ENCODE results near the gene ACTR6. TPM values are rescaled to one million over a fixed set of nuclear protein-coding genes. Genes with fewer than 3 reads are reported as not detected.
"Not testable (repeated sequence)": the region's sequence is repeated elsewhere in the genome, so short reads cannot be mapped to it uniquely, and the experiment has no call there.

Gene ACTR6
- total RNA-seq, 2 donors from 2014 or later: 10.3 to 32.6 TPM

DNA sequence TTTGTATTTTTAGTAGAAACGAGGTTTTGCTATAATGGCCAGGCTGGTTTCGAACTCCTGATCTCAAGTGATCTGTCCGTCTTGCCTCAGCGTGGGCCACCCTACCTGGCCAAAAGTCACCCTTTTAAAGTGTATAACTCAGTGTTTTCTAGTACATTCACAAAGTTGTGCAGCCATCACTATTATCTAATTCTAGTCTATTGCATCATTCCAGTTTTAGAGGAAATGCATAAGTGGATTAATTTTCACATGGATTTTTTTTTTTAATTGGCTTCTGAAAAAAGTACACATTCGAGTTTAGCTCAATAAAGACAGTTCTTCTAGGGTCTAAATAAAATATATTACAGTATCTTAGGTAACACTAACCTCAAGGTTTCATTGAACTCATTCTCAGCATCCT, 62.5 kb downstream of the ACTR6 start:
- no peaks in the 10 kb centered on the region for H3K36me3 ChIP-seq
- intact Hi-C loops (cut with DNase I): no loop called here
- H3K4me1 ChIP-seq (replicated peaks): no peaks in the 10 kb centered on the region
- DNase-seq (ENCODE audit: low spot score): no peak
- no peak overlapping the region for H3K27ac ChIP-seq
- no peak for TF ChIP-seq POLR2A (IDR thresholded peaks at IDR 0.05)
- no peak for TF ChIP-seq POLR2AphosphoS5 (IDR thresholded peaks at IDR 0.05)
- no peak overlapping the region for H3K4me3 ChIP-seq
- no peaks in the 10 kb centered on the region for H3K9me3 ChIP-seq
- H3K27me3 ChIP-seq (replicated peaks; ENCODE audit: insufficient read depth): no peaks in the 10 kb centered on the region
- WGBS: 89% methylated on average over 5 of the region's 5 CpGs

DNA sequence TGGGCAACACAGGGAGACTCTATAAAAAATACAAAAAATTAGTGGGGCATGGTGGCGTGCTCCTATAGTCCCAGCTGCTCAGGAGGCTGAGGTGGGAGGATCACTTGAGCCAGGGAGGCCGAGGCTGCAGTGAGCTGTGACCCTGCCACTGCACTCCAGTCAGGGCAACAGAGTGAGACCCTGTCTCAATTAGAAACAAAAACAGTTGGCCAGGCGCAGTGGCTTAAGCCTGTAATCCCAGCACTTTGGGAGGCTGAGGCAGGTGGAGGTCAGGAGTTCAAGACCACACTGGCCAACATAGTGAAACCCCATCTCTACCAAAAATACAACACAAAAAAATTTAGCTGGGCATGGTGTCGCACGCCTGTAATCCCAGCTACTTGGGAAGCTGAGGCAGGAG, 64.5 kb downstream of the ACTR6 start:
- not testable (repeated sequence) for H3K4me1 ChIP-seq (replicated peaks)
- WGBS: 96% methylated on average over 5 of the region's 5 CpGs

GRCh38 chr12:100265732-100266584, 65.3 kb downstream of the ACTR6 start:
- peak overlapping the region; percentile 87 to 92 for H3K4me3 ChIP-seq
- no peaks in the 10 kb centered on the region for H3K27me3 ChIP-seq (replicated peaks; ENCODE audit: insufficient read depth)
- TF ChIP-seq, protein P1, sequence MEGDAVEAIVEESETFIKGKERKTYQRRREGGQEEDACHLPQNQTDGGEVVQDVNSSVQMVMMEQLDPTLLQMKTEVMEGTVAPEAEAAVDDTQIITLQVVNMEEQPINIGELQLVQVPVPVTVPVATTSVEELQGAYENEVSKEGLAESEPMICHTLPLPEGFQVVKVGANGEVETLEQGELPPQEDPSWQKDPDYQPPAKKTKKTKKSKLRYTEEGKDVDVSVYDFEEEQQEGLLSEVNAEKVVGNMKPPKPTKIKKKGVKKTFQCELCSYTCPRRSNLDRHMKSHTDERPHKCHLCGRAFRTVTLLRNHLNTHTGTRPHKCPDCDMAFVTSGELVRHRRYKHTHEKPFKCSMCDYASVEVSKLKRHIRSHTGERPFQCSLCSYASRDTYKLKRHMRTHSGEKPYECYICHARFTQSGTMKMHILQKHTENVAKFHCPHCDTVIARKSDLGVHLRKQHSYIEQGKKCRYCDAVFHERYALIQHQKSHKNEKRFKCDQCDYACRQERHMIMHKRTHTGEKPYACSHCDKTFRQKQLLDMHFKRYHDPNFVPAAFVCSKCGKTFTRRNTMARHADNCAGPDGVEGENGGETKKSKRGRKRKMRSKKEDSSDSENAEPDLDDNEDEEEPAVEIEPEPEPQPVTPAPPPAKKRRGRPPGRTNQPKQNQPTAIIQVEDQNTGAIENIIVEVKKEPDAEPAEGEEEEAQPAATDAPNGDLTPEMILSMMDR (IDR thresholded peaks at IDR 0.05): no peak
- intact Hi-C loops (cut with DNase I): no loop called here
- H3K36me3 ChIP-seq: no peaks in the 10 kb centered on the region
- DNase-seq (ENCODE audit: low spot score): no peak
- H3K27ac ChIP-seq: peak overlapping the region; percentile 97
- H3K4me1 ChIP-seq (replicated peaks): no peaks in the 10 kb centered on the region
- no peaks in the 10 kb centered on the region for H3K9me3 ChIP-seq
- WGBS: 58% methylated on average over 11 of the region's 11 CpGs

More for the DNA sequence above, 64.5 kb downstream of the ACTR6 start:
- H3K27ac ChIP-seq; H3K27me3 ChIP-seq (replicated peaks; ENCODE audit: insufficient read depth); H3K36me3 ChIP-seq; H3K9me3 ChIP-seq; H3K4me3 ChIP-seq; intact Hi-C loops (cut with DNase I); DNase-seq (ENCODE audit: low spot score): not testable (repeated sequence)

DNA sequence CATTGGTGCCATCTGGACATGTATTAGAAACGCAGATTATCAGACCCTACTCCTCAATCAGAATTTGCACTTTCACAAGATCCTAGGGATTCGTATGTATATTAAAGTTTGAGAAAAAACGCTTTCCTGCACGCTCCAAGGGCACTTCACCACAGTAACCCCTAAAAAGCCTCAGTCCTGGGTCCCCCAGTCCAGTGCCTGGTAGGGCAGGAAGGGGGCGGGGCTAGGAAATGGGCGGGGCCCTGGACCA, 65.9 kb downstream of the ACTR6 start:
- no peaks in the 10 kb centered on the region for H3K9me3 ChIP-seq
- H3K27me3 ChIP-seq (replicated peaks; ENCODE audit: insufficient read depth): no peaks in the 10 kb centered on the region
- no peak for TF ChIP-seq POLR2AphosphoS5 (IDR thresholded peaks at IDR 0.05)
- no peak for TF ChIP-seq POLR2A (IDR thresholded peaks at IDR 0.05)
- TF ChIP-seq, protein P1 (IDR thresholded peaks at IDR 0.05): no peak
- intact Hi-C loops (cut with DNase I): no loop called here
- peak overlapping the region; percentile 87 to 92 for H3K4me3 ChIP-seq
- H3K27ac ChIP-seq: peak overlapping the region; percentile 97
- H3K36me3 ChIP-seq: no peaks in the 10 kb centered on the region
- no peaks in the 10 kb centered on the region for H3K4me1 ChIP-seq (replicated peaks)
- 2% methylated on average over 6 of the region's 6 CpGs for WGBS
- peak; percentile 93 for DNase-seq (ENCODE audit: low spot score)

DNA sequence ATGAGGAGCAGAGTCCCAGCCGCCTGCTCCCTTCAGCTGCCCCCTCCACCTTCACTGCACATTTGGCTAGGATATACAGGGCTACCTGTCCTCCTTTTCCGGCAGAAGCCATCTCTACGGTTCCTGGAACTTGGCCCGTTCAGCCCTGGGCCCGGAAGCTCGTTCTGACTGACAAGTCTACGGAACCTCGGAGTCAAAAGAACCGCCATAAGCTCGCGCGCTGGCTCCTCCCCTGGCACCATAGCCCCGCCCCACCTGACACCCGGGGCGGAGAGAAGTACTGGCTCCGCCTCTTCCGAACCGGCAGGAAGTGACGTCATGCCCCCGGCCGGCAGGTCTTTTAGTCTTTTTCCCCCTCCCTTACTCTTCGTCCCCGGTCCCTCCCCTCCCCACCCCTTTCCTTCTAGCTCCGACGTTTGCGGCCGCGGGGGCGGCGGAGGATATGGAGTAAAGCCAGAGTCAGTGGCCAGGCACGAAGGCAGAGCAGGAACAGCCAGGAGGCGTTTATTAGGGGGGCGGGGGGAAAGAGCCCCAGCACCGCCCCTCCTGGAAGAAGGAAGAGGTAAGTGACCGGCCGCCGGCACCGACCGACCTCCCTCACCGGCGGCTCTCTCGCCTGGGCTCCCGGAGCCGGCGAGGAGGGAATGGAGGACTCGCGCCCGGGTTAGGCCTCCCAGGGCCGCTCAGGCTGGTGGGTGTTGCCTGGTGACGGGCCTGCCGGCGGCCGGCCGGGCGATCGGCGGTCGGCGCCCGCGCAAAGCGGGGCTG, 66.4 kb downstream of the ACTR6 start, which contains the start of the genes DEPDC4 and SCYL2:
TSS of gene DEPDC4 (minus strand) at position 245 of the 768 bp plus-strand sequence. CDS start at position 242, 3 bp downstream.
TSS of gene SCYL2 (plus strand) at position 343 of the 768 bp plus-strand sequence. CDS start 15,794 bp downstream, outside the sequence.
- intact Hi-C loops (cut with DNase I): no loop called here
- TF ChIP-seq POLR2AphosphoS5 (IDR thresholded peaks at IDR 0.05): peak; percentile 87
- TF ChIP-seq, protein P1 (IDR thresholded peaks at IDR 0.05): peak in 2 of 4 experiments; percentile 21 to 32
- peak; percentile 81 for TF ChIP-seq POLR2A (IDR thresholded peaks at IDR 0.05)
- H3K36me3 ChIP-seq: no peaks in the 10 kb centered on the region
- H3K4me1 ChIP-seq (replicated peaks): no peaks in the 10 kb centered on the region
- under 1% methylated on average over 62 of the region's 62 CpGs for WGBS
- DNase-seq (ENCODE audit: low spot score): peak; percentile 98
- peak within 1 kb of the TSS; percentile 87 to 92 for H3K4me3 ChIP-seq
- peak within 1 kb of the TSS; percentile 97 for H3K27ac ChIP-seq
- no peaks in the 10 kb centered on the region for H3K9me3 ChIP-seq
- H3K27me3 ChIP-seq (replicated peaks; ENCODE audit: insufficient read depth): no peaks in the 10 kb centered on the region

All from prostate gland (tissue), 2 donors.